Measurements from ENCODE around the gene DHX32.

The DHX32 gene

DNA sequence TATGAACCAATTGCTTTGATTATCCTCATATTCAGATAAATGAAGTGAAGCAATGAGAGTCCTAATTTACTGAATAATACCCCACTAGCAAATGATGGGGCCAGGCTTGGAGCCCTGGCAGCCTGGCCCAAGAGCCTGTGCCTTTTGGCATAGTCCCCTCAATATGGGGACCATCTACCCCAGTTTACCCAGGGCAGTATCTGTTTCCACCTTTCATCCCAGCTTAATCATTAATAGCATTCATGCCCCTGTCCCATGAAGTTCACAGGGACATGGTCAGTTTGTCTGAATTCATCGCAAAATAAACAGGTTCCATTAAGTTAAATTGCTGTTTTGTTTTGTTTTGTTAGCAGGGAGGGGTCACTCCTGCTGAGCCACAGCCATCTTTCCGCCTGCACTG lies 32.2 kb downstream of the DHX32 start:
- TF ChIP-seq PPARA (CRISPR knock-in tag; IDR thresholded peaks at IDR 0.05; ENCODE audit: borderline replicate concordance) (no peak), OSR1 (CRISPR knock-in tag; IDR thresholded peaks at IDR 0.05) (no peak), GLIS3 (CRISPR knock-in tag; IDR thresholded peaks at IDR 0.05) (no peak), ZNF565 (CRISPR knock-in tag; conservative IDR thresholded peaks at IDR 0.05; ENCODE audit: low read depth) (no peak), SNAI2 (CRISPR knock-in tag; IDR thresholded peaks at IDR 0.05) (no peak), ESRRG (CRISPR knock-in tag; IDR thresholded peaks at IDR 0.05) (no peak), ARNTL (CRISPR knock-in tag; IDR thresholded peaks at IDR 0.05; ENCODE audit: borderline replicate concordance, low read depth) (no peak), TOX (CRISPR knock-in tag; IDR thresholded peaks at IDR 0.05; ENCODE audit: borderline replicate concordance) (no peak), ZFP30 (CRISPR knock-in tag; IDR thresholded peaks at IDR 0.05) (no peak), CSDC2 (CRISPR knock-in tag; IDR thresholded peaks at IDR 0.05) (no peak), ZNF8 (CRISPR knock-in tag; IDR thresholded peaks at IDR 0.05) (no peak), BACH2 (CRISPR knock-in tag; IDR thresholded peaks at IDR 0.05; ENCODE audit: borderline replicate concordance) (no peak), ISL1 (CRISPR knock-in tag; IDR thresholded peaks at IDR 0.05) (no peak), ZFP3 (CRISPR knock-in tag; IDR thresholded peaks at IDR 0.05) (no peak), PATZ1 (CRISPR knock-in tag; IDR thresholded peaks at IDR 0.05; ENCODE audit: borderline replicate concordance) (no peak)
- TF ChIP-seq, protein P1, sequence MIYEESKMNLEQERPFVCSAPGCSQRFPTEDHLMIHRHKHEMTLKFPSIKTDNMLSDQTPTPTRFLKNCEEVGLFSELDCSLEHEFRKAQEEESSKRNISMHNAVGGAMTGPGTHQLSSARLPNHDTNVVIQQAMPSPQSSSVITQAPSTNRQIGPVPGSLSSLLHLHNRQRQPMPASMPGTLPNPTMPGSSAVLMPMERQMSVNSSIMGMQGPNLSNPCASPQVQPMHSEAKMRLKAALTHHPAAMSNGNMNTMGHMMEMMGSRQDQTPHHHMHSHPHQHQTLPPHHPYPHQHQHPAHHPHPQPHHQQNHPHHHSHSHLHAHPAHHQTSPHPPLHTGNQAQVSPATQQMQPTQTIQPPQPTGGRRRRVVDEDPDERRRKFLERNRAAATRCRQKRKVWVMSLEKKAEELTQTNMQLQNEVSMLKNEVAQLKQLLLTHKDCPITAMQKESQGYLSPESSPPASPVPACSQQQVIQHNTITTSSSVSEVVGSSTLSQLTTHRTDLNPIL (CRISPR knock-in tag; IDR thresholded peaks at IDR 0.05; ENCODE audit: low read depth), result no peak
- TF ChIP-seq, protein P2, sequence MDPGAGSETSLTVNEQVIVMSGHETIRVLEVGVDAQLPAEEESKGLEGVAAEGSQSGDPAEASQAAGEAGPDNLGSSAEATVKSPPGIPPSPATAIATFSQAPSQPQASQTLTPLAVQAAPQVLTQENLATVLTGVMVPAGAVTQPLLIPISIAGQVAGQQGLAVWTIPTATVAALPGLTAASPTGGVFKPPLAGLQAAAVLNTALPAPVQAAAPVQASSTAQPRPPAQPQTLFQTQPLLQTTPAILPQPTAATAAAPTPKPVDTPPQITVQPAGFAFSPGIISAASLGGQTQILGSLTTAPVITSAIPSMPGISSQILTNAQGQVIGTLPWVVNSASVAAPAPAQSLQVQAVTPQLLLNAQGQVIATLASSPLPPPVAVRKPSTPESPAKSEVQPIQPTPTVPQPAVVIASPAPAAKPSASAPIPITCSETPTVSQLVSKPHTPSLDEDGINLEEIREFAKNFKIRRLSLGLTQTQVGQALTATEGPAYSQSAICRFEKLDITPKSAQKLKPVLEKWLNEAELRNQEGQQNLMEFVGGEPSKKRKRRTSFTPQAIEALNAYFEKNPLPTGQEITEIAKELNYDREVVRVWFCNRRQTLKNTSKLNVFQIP (CRISPR knock-in tag; IDR thresholded peaks at IDR 0.05; ENCODE audit: borderline replicate concordance, low read depth), result no peak
- no peak for ATAC-seq

- ATAC-seq, result no peak
- TF ChIP-seq PATZ1 (CRISPR knock-in tag; IDR thresholded peaks at IDR 0.05; ENCODE audit: borderline replicate concordance) (no peak), ISL1 (CRISPR knock-in tag; IDR thresholded peaks at IDR 0.05) (no peak), OSR1 (CRISPR knock-in tag; IDR thresholded peaks at IDR 0.05) (no peak), ESRRG (CRISPR knock-in tag; IDR thresholded peaks at IDR 0.05) (no peak), ZNF70 (CRISPR knock-in tag; IDR thresholded peaks at IDR 0.05) (no peak), SNAI2 (CRISPR knock-in tag; IDR thresholded peaks at IDR 0.05) (no peak), BACH2 (CRISPR knock-in tag; IDR thresholded peaks at IDR 0.05; ENCODE audit: borderline replicate concordance) (no peak), CSDC2 (CRISPR knock-in tag; IDR thresholded peaks at IDR 0.05) (no peak), ARNTL (CRISPR knock-in tag; IDR thresholded peaks at IDR 0.05; ENCODE audit: borderline replicate concordance, low read depth) (no peak), TSHZ2 (CRISPR knock-in tag; IDR thresholded peaks at IDR 0.05) (no peak), ZFP30 (CRISPR knock-in tag; IDR thresholded peaks at IDR 0.05) (no peak), CSRNP3 (CRISPR knock-in tag; IDR thresholded peaks at IDR 0.05) (no peak)
- TF ChIP-seq, protein P2 (CRISPR knock-in tag; IDR thresholded peaks at IDR 0.05; ENCODE audit: borderline replicate concordance, low read depth), result no peak
Observed at GRCh38 chr10:125848371-125848770, 32.7 kb downstream of the DHX32 start.

Data from SK-N-SH treated with all-trans-retinoic acid at 6 μM for 48 hours (cell line).